Measurements from ENCODE around the gene ST3GAL5. TPM values are rescaled to one million over a fixed set of nuclear protein-coding genes. Genes with fewer than 3 reads are reported as not detected.

ST3GAL5 gene
- total and polyA plus RNA-seq, 2 experiments from 2014 or later = 11.9 to 12.5 TPM

DNA sequence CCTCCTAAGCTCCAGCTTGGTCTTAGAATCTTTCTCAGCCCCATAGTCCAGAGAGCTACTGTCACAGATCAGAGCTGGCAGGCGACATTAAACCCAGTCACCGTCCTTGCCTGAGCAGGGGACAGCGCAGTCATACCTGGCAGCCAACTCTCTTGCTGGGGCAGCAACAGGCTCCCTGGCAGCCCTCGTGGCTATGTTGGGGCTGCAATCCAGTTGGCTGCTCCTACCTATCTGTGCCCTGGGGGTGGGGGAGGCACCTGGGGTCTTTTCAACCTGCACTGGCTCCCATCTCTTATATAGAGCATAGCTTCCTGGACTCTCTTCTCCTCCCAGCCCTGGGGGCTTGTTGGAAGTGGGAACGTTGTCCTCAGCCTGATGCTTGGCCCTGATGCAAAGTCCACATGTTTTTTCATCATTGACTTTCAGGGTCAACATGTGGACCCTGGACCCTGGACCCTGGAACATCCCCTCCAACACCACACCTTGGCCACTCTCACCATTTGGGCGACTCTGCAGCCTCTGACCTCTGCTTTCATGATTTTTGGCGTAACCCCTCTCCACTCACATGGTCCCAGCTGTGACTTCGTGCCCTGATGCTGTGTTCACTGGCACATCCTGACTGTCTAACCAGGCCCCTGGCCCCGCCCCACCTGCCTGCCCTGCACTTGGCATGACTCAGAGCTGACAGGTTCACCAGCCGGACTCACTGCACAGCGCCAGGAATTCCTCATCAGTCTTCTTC, 89.4 kb downstream of the ST3GAL5 start:
- TF ChIP-seq, protein P1, sequence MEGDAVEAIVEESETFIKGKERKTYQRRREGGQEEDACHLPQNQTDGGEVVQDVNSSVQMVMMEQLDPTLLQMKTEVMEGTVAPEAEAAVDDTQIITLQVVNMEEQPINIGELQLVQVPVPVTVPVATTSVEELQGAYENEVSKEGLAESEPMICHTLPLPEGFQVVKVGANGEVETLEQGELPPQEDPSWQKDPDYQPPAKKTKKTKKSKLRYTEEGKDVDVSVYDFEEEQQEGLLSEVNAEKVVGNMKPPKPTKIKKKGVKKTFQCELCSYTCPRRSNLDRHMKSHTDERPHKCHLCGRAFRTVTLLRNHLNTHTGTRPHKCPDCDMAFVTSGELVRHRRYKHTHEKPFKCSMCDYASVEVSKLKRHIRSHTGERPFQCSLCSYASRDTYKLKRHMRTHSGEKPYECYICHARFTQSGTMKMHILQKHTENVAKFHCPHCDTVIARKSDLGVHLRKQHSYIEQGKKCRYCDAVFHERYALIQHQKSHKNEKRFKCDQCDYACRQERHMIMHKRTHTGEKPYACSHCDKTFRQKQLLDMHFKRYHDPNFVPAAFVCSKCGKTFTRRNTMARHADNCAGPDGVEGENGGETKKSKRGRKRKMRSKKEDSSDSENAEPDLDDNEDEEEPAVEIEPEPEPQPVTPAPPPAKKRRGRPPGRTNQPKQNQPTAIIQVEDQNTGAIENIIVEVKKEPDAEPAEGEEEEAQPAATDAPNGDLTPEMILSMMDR (IDR thresholded peaks at IDR 0.05; ENCODE audit: low read depth, low read length) = no peak
- H3K4me1 ChIP-seq (ENCODE audit: low read depth) = no peaks in the 10 kb centered on the region
- no peak overlapping the region for H3K4me3 ChIP-seq
- H3K9me3 ChIP-seq (ENCODE audit: low read depth) = no peaks in the 10 kb centered on the region
- H3K27ac ChIP-seq = no peak overlapping the region
- no peaks in the 10 kb centered on the region for H3K27me3 ChIP-seq
- DNase-seq (ENCODE audit: low read depth in 1 of 2, low spot score in 1 of 2) = no peak
- no peaks in the 10 kb centered on the region for H3K36me3 ChIP-seq

DNA sequence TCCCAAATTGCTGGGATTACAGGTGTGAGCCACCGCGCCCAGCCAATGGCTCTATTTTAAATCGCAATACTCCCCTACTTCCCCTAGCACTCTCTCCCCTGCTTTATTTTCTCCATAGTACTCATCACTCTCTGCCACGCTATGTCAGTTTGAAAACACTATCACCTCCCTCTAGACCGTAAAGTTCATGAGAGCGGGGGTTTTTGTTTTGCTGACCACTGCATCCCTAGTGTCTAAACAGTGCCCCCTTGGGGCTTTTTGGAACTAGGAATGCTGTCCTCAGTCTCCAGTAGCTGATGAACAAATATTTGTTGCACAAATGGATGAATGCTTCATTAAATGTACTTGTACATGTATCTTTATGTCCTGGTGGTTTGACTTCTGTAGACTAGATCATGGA, 90.9 kb downstream of the ST3GAL5 start:
- no peak overlapping the region for H3K27ac ChIP-seq
- H3K4me3 ChIP-seq = no peak overlapping the region
- DNase-seq (ENCODE audit: low read depth in 1 of 2, low spot score in 1 of 2) = peak; percentile 59 to 73
- TF ChIP-seq, protein P1 (IDR thresholded peaks at IDR 0.05; ENCODE audit: low read depth, low read length) = peak; percentile 65
- no peaks in the 10 kb centered on the region for H3K9me3 ChIP-seq (ENCODE audit: low read depth)
- H3K36me3 ChIP-seq = no peaks in the 10 kb centered on the region
- H3K4me1 ChIP-seq (ENCODE audit: low read depth) = no peaks in the 10 kb centered on the region
- no peaks in the 10 kb centered on the region for H3K27me3 ChIP-seq

DNA sequence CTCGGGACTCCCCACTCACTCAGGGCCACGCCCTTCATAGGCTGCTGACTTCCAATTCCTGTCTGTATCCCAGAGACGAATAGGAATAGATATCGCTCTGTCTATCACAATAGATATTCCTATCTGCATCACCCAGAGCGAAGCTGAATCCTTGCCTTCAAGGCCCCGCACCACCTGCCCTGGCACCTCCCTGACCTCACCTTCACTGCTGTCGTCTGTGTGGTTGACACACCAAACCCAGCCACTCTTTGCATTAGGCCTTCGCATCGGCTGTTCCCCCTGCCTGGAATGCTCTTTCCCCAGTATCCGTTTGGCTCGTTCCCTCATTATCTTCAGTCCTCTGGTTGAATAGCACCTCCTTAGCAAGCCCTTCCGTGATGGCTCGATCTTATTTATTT, 91.5 kb downstream of the ST3GAL5 start:
- H3K4me3 ChIP-seq = no peak overlapping the region
- H3K36me3 ChIP-seq = no peaks in the 10 kb centered on the region
- TF ChIP-seq, protein P1 (IDR thresholded peaks at IDR 0.05; ENCODE audit: low read depth, low read length) = no peak
- no peak overlapping the region for H3K27ac ChIP-seq
- H3K9me3 ChIP-seq (ENCODE audit: low read depth) = no peaks in the 10 kb centered on the region
- no peaks in the 10 kb centered on the region for H3K4me1 ChIP-seq (ENCODE audit: low read depth)
- DNase-seq (ENCODE audit: low read depth in 1 of 2, low spot score in 1 of 2) = no peak
- no peaks in the 10 kb centered on the region for H3K27me3 ChIP-seq

DNA sequence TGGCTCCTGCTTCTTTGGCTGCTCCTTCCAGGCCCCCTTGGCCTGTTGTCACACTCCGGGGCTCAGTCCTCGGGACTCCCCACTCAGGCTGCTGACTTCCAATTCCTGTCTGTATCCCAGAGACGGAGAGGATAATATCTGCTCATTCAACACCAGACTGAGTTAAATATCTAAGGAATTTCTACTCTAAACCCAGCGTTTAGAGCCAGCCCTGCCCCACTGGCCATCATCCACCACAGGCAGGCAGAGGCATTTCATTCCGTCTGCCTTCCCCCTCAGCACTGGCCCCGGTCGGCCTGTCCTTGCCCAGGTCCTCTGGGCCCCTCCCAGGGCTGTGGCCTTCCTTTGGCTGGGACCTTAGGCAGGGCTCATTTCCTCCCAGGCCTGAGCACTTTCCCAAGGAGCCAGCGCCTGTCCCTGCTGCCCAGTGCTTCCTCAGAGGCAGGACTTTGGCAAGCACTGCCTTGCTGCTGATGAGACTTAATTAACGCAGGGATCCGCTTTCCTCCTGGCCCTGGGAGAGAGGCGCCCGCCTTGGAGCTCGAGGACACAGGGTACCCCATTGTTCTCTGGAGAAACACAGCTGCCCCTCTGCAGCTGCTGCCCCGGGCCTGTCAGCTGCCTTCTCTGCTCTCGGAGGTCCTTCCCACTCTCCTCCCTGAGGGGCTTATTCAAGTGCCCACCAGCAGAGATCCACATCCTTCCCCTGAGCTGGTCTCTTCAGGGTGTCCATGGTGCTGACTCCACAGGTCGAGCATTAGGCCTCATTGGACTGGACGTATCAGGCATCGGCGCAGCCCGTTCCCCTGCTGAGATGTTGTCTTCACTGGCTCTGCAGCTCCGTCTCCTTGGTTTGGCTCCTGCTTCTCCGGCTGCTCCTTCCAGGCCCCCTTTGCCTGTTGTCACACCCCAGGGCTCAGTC, 92.2 kb downstream of the ST3GAL5 start:
- H3K4me1 ChIP-seq (ENCODE audit: low read depth) = no peaks in the 10 kb centered on the region
- H3K36me3 ChIP-seq = no peaks in the 10 kb centered on the region
- TF ChIP-seq, protein P1 (IDR thresholded peaks at IDR 0.05; ENCODE audit: low read depth, low read length) = no peak
- H3K27ac ChIP-seq = no peak overlapping the region
- peak in 1 of 2 donors; percentile 46 for DNase-seq (ENCODE audit: low read depth in 1 of 2, low spot score in 1 of 2)
- H3K9me3 ChIP-seq (ENCODE audit: low read depth) = no peaks in the 10 kb centered on the region
- no peaks in the 10 kb centered on the region for H3K27me3 ChIP-seq
- no peak overlapping the region for H3K4me3 ChIP-seq

DNA sequence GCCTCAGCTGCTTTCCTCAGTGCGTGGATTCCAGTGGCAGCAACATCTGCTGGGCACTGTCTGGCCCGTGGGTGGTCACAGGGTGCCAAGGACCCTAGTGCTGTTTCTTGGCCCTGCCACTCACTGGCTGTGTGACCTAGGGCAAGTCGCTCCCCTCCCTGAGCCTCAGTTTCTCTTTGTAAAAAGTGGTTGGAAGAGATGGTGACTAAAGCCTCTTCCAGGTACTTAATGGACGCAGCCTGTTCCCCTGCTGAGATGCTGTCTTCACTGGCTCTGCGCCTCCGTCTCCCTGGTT, 92.8 kb downstream of the ST3GAL5 start:
- Histone ChIP-seq H3K36me3 (no peaks in the 10 kb centered on the region), H3K27me3 (no peaks in the 10 kb centered on the region), H3K9me3 (ENCODE audit: low read depth) (no peaks in the 10 kb centered on the region), H3K4me3 (no peak overlapping the region), H3K4me1 (ENCODE audit: low read depth) (no peaks in the 10 kb centered on the region), H3K27ac (no peak overlapping the region)
- TF ChIP-seq, protein P1 (IDR thresholded peaks at IDR 0.05; ENCODE audit: low read depth, low read length) = no peak
- no peak for DNase-seq (ENCODE audit: low read depth in 1 of 2, low spot score in 1 of 2)

All from cardiac muscle cell (in vitro differentiated cells and primary cell).